AG09319 (cell line): Measurements from ENCODE around the gene ARHGEF9.

ENCODE experiments used
- DNase-seq: peaks from one replicate; pipeline ENCODE4 v3.0.0-alpha.2; 2010; ENCODE audit warnings: low read depth; ENCODE audit errors: extremely low read depth
- TF ChIP-seq, protein P1 (sequence below): IDR thresholded peaks from 2 replicates; pipeline ENCODE4 v1.5.1; 2011; ENCODE audit warnings: low read depth, mild to moderate bottlenecking, inconsistent platforms, low read length, moderate library complexity

Gene ARHGEF9

DNA sequence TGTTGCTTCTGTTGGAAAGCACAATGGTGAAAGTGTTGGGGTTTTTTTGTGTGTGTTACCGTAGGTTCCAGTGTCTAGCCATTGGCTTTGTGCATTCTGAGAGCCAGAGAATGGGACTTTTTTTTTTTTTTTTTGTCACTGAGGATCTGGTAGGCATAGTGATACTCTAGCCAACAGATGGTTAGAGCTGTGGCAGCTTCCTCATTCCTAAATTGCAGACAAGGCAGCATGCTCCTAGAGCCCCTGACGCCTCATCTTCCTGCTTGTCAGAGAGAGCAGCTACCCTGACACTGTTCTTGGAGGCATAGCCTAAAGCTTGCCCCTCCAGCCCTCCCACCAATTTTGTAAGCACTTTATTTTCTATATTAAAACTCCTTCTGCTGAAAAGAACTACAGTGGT lies 27.0 kb downstream of the ARHGEF9 start:
- no peak for DNase-seq

GRCh38 chrX:63755892-63756291 lies 29.1 kb downstream of the ARHGEF9 start:
- TF ChIP-seq, protein P1, sequence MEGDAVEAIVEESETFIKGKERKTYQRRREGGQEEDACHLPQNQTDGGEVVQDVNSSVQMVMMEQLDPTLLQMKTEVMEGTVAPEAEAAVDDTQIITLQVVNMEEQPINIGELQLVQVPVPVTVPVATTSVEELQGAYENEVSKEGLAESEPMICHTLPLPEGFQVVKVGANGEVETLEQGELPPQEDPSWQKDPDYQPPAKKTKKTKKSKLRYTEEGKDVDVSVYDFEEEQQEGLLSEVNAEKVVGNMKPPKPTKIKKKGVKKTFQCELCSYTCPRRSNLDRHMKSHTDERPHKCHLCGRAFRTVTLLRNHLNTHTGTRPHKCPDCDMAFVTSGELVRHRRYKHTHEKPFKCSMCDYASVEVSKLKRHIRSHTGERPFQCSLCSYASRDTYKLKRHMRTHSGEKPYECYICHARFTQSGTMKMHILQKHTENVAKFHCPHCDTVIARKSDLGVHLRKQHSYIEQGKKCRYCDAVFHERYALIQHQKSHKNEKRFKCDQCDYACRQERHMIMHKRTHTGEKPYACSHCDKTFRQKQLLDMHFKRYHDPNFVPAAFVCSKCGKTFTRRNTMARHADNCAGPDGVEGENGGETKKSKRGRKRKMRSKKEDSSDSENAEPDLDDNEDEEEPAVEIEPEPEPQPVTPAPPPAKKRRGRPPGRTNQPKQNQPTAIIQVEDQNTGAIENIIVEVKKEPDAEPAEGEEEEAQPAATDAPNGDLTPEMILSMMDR, result no peak

More for the DNA sequence above, 27.0 kb downstream of the ARHGEF9 start:
- TF ChIP-seq, protein P1, result no peak

GRCh38 chrX:63754860-63755579 lies 30.0 kb downstream of the ARHGEF9 start:
- peak; percentile 85 for DNase-seq
- TF ChIP-seq, protein P1, result no peak

More at GRCh38 chrX:63755892-63756291, 29.1 kb downstream of the ARHGEF9 start:
- no peak for DNase-seq

GRCh38 chrX:63754136-63754859 lies 30.7 kb downstream of the ARHGEF9 start:
- TF ChIP-seq, protein P1, result no peak
- DNase-seq, result no peak

DNA sequence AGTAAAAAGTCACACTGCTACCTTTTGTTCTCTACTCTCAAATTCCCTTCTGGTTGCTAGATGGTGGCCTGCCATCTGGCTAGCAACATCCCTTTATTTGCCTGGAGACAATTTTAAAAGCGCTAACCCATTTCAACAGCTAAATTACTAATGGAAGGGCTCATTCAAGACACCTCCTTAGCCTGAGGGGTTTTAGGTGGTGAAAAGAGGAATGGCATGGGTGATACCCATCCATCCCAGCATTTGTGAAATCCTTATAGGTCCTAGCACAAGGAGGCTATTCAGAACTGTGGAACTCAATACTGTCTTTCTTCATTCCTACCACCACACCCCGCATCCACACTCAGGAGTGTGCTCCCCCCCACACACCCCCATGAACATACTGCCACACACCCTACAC lies 33.5 kb downstream of the ARHGEF9 start:
- TF ChIP-seq, protein P1, result no peak
- DNase-seq, result no peak

DNA sequence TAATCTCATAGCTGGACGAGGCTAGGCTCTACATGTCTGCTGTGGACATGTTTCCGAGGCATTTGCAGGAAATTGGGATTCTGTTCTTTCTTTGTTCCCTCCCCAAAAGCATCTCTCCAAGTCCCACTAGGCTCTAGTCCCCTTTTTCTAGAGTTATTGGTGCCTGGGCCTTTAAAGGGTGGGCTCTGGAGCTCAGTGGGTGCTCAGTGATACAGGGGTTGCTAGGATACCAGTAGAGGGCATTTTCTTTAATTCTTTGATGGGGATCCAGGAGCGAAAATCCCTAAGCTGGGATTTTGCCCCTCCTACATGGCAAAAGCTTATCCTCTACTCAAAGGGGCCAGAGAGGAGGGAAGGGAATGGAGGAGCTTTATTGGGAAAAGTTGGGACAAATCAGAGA lies 34.2 kb downstream of the ARHGEF9 start:
- TF ChIP-seq, protein P1, result no peak
- no peak for DNase-seq

DNA sequence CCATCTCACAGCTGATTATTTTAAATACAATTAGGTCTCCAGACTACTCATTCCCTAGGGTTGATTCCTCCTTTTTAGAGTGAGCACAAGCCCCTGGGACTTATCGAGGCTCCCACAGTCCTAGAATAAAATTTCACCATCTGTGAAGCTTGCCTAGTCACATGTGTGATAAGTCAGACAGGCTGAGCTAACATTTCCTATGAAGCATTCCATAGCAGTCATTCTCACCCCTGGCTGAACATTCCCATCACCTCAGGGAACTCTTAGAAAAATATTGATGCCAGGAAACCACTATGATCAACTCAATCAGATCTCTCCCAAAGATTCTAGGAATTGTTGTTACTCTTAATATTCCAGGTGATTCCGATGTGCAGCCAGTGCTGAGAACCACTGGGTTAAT lies 37.7 kb downstream of the ARHGEF9 start:
- DNase-seq, result no peak
- TF ChIP-seq, protein P1, result no peak
